Loucy (cell line): ENCODE results near the gene METTL6.
"Not testable (repeated sequence)": the region's sequence is repeated elsewhere in the genome, so short reads cannot be mapped to it uniquely, and the experiment has no call there.

Source experiments
- H2AFZ ChIP-seq: fragments of 200-600 bp; sonication (generic); 2 replicates; pipeline ENCODE4 v1.6.0; 2016; ENCODE audit warnings: antibody characterized with exemption, mild to moderate bottlenecking, low read length, moderate library complexity
- H3F3A ChIP-seq: fragments of 200-600 bp; 2 replicates; pipeline ENCODE4 v1.6.0; 2016; ENCODE audit warnings: antibody characterized with exemption, low read depth, mild to moderate bottlenecking
- H3K27me3 ChIP-seq: fragments of 200-600 bp; sonication (generic); 2 replicates; pipeline ENCODE4 v1.6.1; 2014; ENCODE audit warnings: low read length, mild to moderate bottlenecking; ENCODE audit not compliant: insufficient read depth, poor library complexity, severe bottlenecking
- H3K36me3 ChIP-seq: fragments of 200-600 bp; sonication (generic); 2 replicates; pipeline ENCODE4 v1.6.1; 2016; ENCODE audit warnings: low read length; ENCODE audit not compliant: insufficient read depth
- H3K4me1 ChIP-seq: fragments of 200-600 bp; sonication (generic); 2 replicates; pipeline ENCODE4 v1.5.1; 2014; ENCODE audit warnings: low read length, mild to moderate bottlenecking; ENCODE audit not compliant: insufficient read depth, poor library complexity, severe bottlenecking
- H3K4me2 ChIP-seq: fragments of 200-600 bp; sonication (generic); 2 replicates; pipeline ENCODE4 v1.6.0; 2014; ENCODE audit warnings: antibody characterized with exemption, low read length, low read depth, mild to moderate bottlenecking; ENCODE audit not compliant: poor library complexity, severe bottlenecking
- H3K4me3 ChIP-seq: fragments of 200-600 bp; sonication (generic); 2 replicates; pipeline ENCODE4 v1.5.1; 2014; ENCODE audit warnings: low read length, mild to moderate bottlenecking, mixed read lengths; ENCODE audit not compliant: poor library complexity, severe bottlenecking
- H3K79me2 ChIP-seq: fragments of 200-600 bp; sonication (generic); 2 replicates; pipeline ENCODE4 v1.6.1; 2014; ENCODE audit warnings: low read length; ENCODE audit not compliant: insufficient read depth
- H3K9ac ChIP-seq: fragments of 200-600 bp; sonication (generic); 2 replicates; pipeline ENCODE4 v1.6.0; 2014; ENCODE audit warnings: mild to moderate bottlenecking, low read depth, low read length, moderate library complexity; ENCODE audit not compliant: poor library complexity, severe bottlenecking
- H3K9me2 ChIP-seq: fragments of 200-600 bp; sonication (generic); replicated peaks from 2 replicates; pipeline ENCODE4 v1.6.1; 2016; ENCODE audit warnings: low read depth, low read length, mixed read lengths
- H3K9me3 ChIP-seq: fragments of 200-600 bp; sonication (generic); 2 replicates; pipeline ENCODE4 v1.6.1; 2014; ENCODE audit warnings: mild to moderate bottlenecking, antibody characterized with exemption, low read length, low read depth; ENCODE audit not compliant: insufficient read depth
- H4K20me1 ChIP-seq: fragments of 200-600 bp; sonication (generic); 2 replicates; pipeline ENCODE4 v1.6.0; 2014; ENCODE audit warnings: antibody characterized with exemption, low read length, mild to moderate bottlenecking; ENCODE audit not compliant: insufficient read depth, poor library complexity, severe bottlenecking
- EZH2phosphoT487 ChIP-seq: fragments of 200-600 bp; IDR thresholded peaks from 2 replicates; pipeline ENCODE4 v1.6.1; 2018; ENCODE audit warnings: antibody characterized with exemption, mild to moderate bottlenecking, moderate library complexity, borderline replicate concordance
- TF ChIP-seq, protein P1 (sequence below): fragments of 200-600 bp; sonication (generic); conservative IDR thresholded peaks from 2 replicates; pipeline ENCODE4 v1.5.1; 2014; ENCODE audit warnings: mild to moderate bottlenecking, antibody characterized with exemption, low read length

Gene METTL6

GRCh38 chr3:15385901-15386653 is 41.3 kb downstream of the METTL6 start:
- no peak for TF ChIP-seq EZH2phosphoT487
- TF ChIP-seq, protein P1, sequence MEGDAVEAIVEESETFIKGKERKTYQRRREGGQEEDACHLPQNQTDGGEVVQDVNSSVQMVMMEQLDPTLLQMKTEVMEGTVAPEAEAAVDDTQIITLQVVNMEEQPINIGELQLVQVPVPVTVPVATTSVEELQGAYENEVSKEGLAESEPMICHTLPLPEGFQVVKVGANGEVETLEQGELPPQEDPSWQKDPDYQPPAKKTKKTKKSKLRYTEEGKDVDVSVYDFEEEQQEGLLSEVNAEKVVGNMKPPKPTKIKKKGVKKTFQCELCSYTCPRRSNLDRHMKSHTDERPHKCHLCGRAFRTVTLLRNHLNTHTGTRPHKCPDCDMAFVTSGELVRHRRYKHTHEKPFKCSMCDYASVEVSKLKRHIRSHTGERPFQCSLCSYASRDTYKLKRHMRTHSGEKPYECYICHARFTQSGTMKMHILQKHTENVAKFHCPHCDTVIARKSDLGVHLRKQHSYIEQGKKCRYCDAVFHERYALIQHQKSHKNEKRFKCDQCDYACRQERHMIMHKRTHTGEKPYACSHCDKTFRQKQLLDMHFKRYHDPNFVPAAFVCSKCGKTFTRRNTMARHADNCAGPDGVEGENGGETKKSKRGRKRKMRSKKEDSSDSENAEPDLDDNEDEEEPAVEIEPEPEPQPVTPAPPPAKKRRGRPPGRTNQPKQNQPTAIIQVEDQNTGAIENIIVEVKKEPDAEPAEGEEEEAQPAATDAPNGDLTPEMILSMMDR: no peak
- H3K79me2 ChIP-seq: no peaks in the 10 kb centered on the region
- no peak overlapping the region for H3K4me2 ChIP-seq
- no peak overlapping the region for H2AFZ ChIP-seq
- no peaks in the 10 kb centered on the region for H3K9me3 ChIP-seq
- H4K20me1 ChIP-seq: no peaks in the 10 kb centered on the region
- no peaks in the 10 kb centered on the region for H3K4me1 ChIP-seq
- H3K27me3 ChIP-seq: no peaks in the 10 kb centered on the region
- H3K4me3 ChIP-seq: no peak overlapping the region
- H3K9me2 ChIP-seq: no peaks in the 10 kb centered on the region
- H3F3A ChIP-seq: no peaks in the 10 kb centered on the region
- no peak overlapping the region for H3K9ac ChIP-seq
- no peaks in the 10 kb centered on the region for H3K36me3 ChIP-seq

GRCh38 chr3:15385238-15385695 is 42.1 kb downstream of the METTL6 start:
- H2AFZ ChIP-seq, H3K9me2 ChIP-seq, H3F3A ChIP-seq, H3K4me2 ChIP-seq, H3K9ac ChIP-seq, H3K79me2 ChIP-seq, H3K9me3 ChIP-seq, H3K27me3 ChIP-seq, H3K4me1 ChIP-seq, H3K4me3 ChIP-seq, H4K20me1 ChIP-seq, H3K36me3 ChIP-seq: not testable (repeated sequence)

GRCh38 chr3:15384510-15385237 is 42.7 kb downstream of the METTL6 start:
- Histone ChIP-seq H3K4me3 (no peak overlapping the region), H3F3A (no peaks in the 10 kb centered on the region), H3K4me1 (no peaks in the 10 kb centered on the region), H3K9ac (no peak overlapping the region), H3K27me3 (no peaks in the 10 kb centered on the region), H3K4me2 (no peak overlapping the region), H3K36me3 (no peaks in the 10 kb centered on the region), H4K20me1 (no peaks in the 10 kb centered on the region), H3K79me2 (no peaks in the 10 kb centered on the region), H2AFZ (no peak overlapping the region), H3K9me2 (no peaks in the 10 kb centered on the region), H3K9me3 (no peaks in the 10 kb centered on the region)
- no peak for TF ChIP-seq EZH2phosphoT487
- TF ChIP-seq, protein P1: no peak
